ENCODE data around the gene DDX56.

Gene DDX56

GRCh38 chr7:44606341-44607140, 32.8 kb upstream of the DDX56 start, which contains the start of gene OGDH (continued):
- TF ChIP-seq ZFP3 (CRISPR knock-in tag; IDR thresholded peaks at IDR 0.05) (no peak), ZNF70 (CRISPR knock-in tag; IDR thresholded peaks at IDR 0.05) (no peak), ISL1 (CRISPR knock-in tag; IDR thresholded peaks at IDR 0.05) (no peak), ZFP30 (CRISPR knock-in tag; IDR thresholded peaks at IDR 0.05) (no peak)

GRCh38 chr7:44604941-44605340, 31.2 kb upstream of the DDX56 start:
- TF ChIP-seq ZFP3 (CRISPR knock-in tag; IDR thresholded peaks at IDR 0.05) (no peak), ZFP30 (CRISPR knock-in tag; IDR thresholded peaks at IDR 0.05) (no peak), ZNF70 (CRISPR knock-in tag; IDR thresholded peaks at IDR 0.05) (no peak)
- ATAC-seq, result no peak

GRCh38 chr7:44603193-44603592, 29.5 kb upstream of the DDX56 start:
- TF ChIP-seq BACH2 (CRISPR knock-in tag; IDR thresholded peaks at IDR 0.05; ENCODE audit: borderline replicate concordance) (no peak), RARB (CRISPR knock-in tag; IDR thresholded peaks at IDR 0.05) (no peak), ZC3H10 (CRISPR knock-in tag; IDR thresholded peaks at IDR 0.05) (no peak), ESRRG (CRISPR knock-in tag; IDR thresholded peaks at IDR 0.05) (no peak), PPARA (CRISPR knock-in tag; IDR thresholded peaks at IDR 0.05; ENCODE audit: borderline replicate concordance) (no peak), CREB5 (CRISPR knock-in tag; IDR thresholded peaks at IDR 0.05; ENCODE audit: low read depth) (no peak), CSDC2 (CRISPR knock-in tag; IDR thresholded peaks at IDR 0.05) (no peak), ZNF8 (CRISPR knock-in tag; IDR thresholded peaks at IDR 0.05) (no peak), PATZ1 (CRISPR knock-in tag; IDR thresholded peaks at IDR 0.05; ENCODE audit: borderline replicate concordance) (no peak), SNAI2 (CRISPR knock-in tag; IDR thresholded peaks at IDR 0.05) (no peak), TOX (CRISPR knock-in tag; IDR thresholded peaks at IDR 0.05; ENCODE audit: borderline replicate concordance) (no peak), ZFP30 (CRISPR knock-in tag; IDR thresholded peaks at IDR 0.05) (no peak), ISL1 (CRISPR knock-in tag; IDR thresholded peaks at IDR 0.05) (no peak), OSR1 (CRISPR knock-in tag; IDR thresholded peaks at IDR 0.05) (no peak), ZNF70 (CRISPR knock-in tag; IDR thresholded peaks at IDR 0.05) (no peak), POU6F1 (CRISPR knock-in tag; IDR thresholded peaks at IDR 0.05; ENCODE audit: borderline replicate concordance, low read depth) (no peak), GLIS3 (CRISPR knock-in tag; IDR thresholded peaks at IDR 0.05) (no peak), CSRNP3 (CRISPR knock-in tag; IDR thresholded peaks at IDR 0.05) (no peak), ARNTL (CRISPR knock-in tag; IDR thresholded peaks at IDR 0.05; ENCODE audit: borderline replicate concordance, low read depth) (no peak)
- no peak for ATAC-seq

- TF ChIP-seq RARB (CRISPR knock-in tag; IDR thresholded peaks at IDR 0.05), result no peak
- no peak for TF ChIP-seq ZC3H10 (CRISPR knock-in tag; IDR thresholded peaks at IDR 0.05)
- TF ChIP-seq ZNF70 (CRISPR knock-in tag; IDR thresholded peaks at IDR 0.05), result no peak
- TF ChIP-seq ISL1 (CRISPR knock-in tag; IDR thresholded peaks at IDR 0.05), result no peak
- no peak for TF ChIP-seq TOX (CRISPR knock-in tag; IDR thresholded peaks at IDR 0.05; ENCODE audit: borderline replicate concordance)
- no peak for TF ChIP-seq OSR1 (CRISPR knock-in tag; IDR thresholded peaks at IDR 0.05)
- TF ChIP-seq TSHZ2 (CRISPR knock-in tag; IDR thresholded peaks at IDR 0.05), result no peak
- no peak for ATAC-seq
Observed at GRCh38 chr7:44602576-44602910, 28.8 kb upstream of the DDX56 start.

All from SK-N-SH treated with all-trans-retinoic acid at 6 μM for 48 hours (cell line).